CD4-positive, alpha-beta T cell (primary cell): ENCODE measurements around the gene LMOD1. TPM values are rescaled to one million over a fixed set of nuclear protein-coding genes. Genes with fewer than 3 reads are reported as not detected.

ENCODE experiments used
- ATAC-seq: fragments of 200-7000 bp; cut with Tn5 transposase; one replicate; pipeline ENCODE4 v1.10.0; 2022; ENCODE audit warnings: mild to moderate bottlenecking; ENCODE audit not compliant: poor library complexity
- CTCF ChIA-PET: fragments of 350-600 bp; sonication (Branson Sonifier 250); formaldehyde crosslinking; loops from one replicate; lab custom pipeline; 2021; ENCODE audit warnings: antibody characterized with exemption, inconsistent platforms; lab: Charles Lee
- POLR2A ChIA-PET: fragments of 350-600 bp; sonication (Branson Sonifier 250); formaldehyde crosslinking; loops from one replicate; lab custom pipeline; 2021; ENCODE audit warnings: antibody characterized with exemption, inconsistent platforms; lab: Charles Lee
- DNase-seq, 14 experiments: peaks; one replicate each; pipeline ENCODE4 v3.0.0-alpha.2; 2013 to 2020; ENCODE audit warnings: mixed read lengths in 2 of 14
- H3K27ac ChIP-seq, 2 donors: one replicate each; pipeline versions ENCODE4 v1.5.1 to v1.7.0; 2013; ENCODE audit warnings: low read length in 2 of 2, low read depth in 1 of 2, mild to moderate bottlenecking in 1 of 2
- H3K27me3 ChIP-seq, 2 experiments: 1 replicate in 1 of 2; 2 replicates in 1 of 2; pipeline versions ENCODE4 v1.6.1 to v1.7.0; 2013; ENCODE audit warnings: low read length in 2 of 2, control low read depth in 1 of 2, mild to moderate bottlenecking in 1 of 2, moderate library complexity in 1 of 2; ENCODE audit not compliant: insufficient read depth in 2 of 2, control insufficient read depth in 1 of 2
- H3K36me3 ChIP-seq: one replicate; pipeline ENCODE4 v1.6.1; 2013; ENCODE audit warnings: low read length, control low read depth; ENCODE audit not compliant: insufficient read depth
- H3K4me1 ChIP-seq: one replicate; pipeline ENCODE4 v1.6.1; 2013; ENCODE audit warnings: low read length, control low read depth; ENCODE audit not compliant: insufficient read depth
- H3K4me3 ChIP-seq: one replicate; pipeline ENCODE4 v1.5.1; 2013; ENCODE audit warnings: mild to moderate bottlenecking, low read length, moderate library complexity
- H3K9me3 ChIP-seq, 2 experiments: 1 replicate in 1 of 2; 2 replicates in 1 of 2; pipeline versions ENCODE4 v1.6.1 to v1.7.0; 2013; ENCODE audit warnings: low read length in 2 of 2, mild to moderate bottlenecking in 2 of 2, control low read depth in 1 of 2, moderate library complexity in 1 of 2; ENCODE audit not compliant: control insufficient read depth in 1 of 2, insufficient read depth in 1 of 2
- H3K27ac Mint-ChIP-seq: one replicate; pipeline ENCODE4 v1.8.0; 2020; ENCODE audit warnings: mixed read lengths
- H3K27me3 Mint-ChIP-seq: one replicate; pipeline ENCODE4 v1.8.0; 2021; ENCODE audit warnings: mixed read lengths
- H3K36me3 Mint-ChIP-seq: one replicate; pipeline ENCODE4 v1.8.0; 2021; ENCODE audit warnings: low read depth, mixed read lengths
- H3K4me1 Mint-ChIP-seq: one replicate; pipeline ENCODE4 v1.8.0; 2021; ENCODE audit warnings: low read depth, mixed read lengths
- H3K4me3 Mint-ChIP-seq: one replicate; pipeline ENCODE4 v1.8.0; 2020; ENCODE audit warnings: mild to moderate bottlenecking, mixed read lengths
- H3K9me3 Mint-ChIP-seq: one replicate; pipeline ENCODE4 v1.8.0; 2020; ENCODE audit warnings: mixed read lengths
- intact Hi-C, 2 experiments: fragments of 100-400 bp; cut with DNase I in 1 of 2; cut with micrococcal nuclease in 1 of 2; formaldehyde crosslinking; loops; one replicate each; pipeline versions ENCODE4 v1.15.1 to v1.9.0; 2023 to 2025; cut with DNase I, micrococcal nuclease
- total RNA-seq, 174 experiments: library from RNA in 2 of 174; stranded (reverse) in 2 of 174; gene quantifications; one replicate each; pipeline ENCODE4 v1.2.3 and lab custom pipeline; 2021 to 2026
- TF ChIP-seq, protein P1 (sequence below): fragments of 200-600 bp; IDR thresholded peaks from one replicate; pipeline ENCODE4 v1.8.0; 2022; ENCODE audit warnings: antibody characterized with exemption, mild to moderate bottlenecking

Gene LMOD1
- total RNA-seq, 2 experiments from 2014 or later, result not detected

- Mint-ChIP-seq H3K4me1 (no peaks in the 10 kb centered on the region), H3K9me3 (no peaks in the 10 kb centered on the region), H3K36me3 (peaks cover 52% of the 10 kb centered on the region), H3K27ac (no peak overlapping the region), H3K4me3 (no peak overlapping the region), H3K27me3 (no peaks in the 10 kb centered on the region)
- H3K27me3 ChIP-seq, result no peaks in the 10 kb centered on the region
- no peaks in the 10 kb centered on the region for H3K9me3 ChIP-seq
- no peak for ATAC-seq
- H3K4me1 ChIP-seq, result peaks cover 3% of the 10 kb centered on the region
- intact Hi-C loops, result loop anchor here in 1 of 2 experiments (5.0 kb wide), 3 partner anchors 93 to 408 kb away; no protein-coding TSS in a partner anchor
- TF ChIP-seq, protein P1, sequence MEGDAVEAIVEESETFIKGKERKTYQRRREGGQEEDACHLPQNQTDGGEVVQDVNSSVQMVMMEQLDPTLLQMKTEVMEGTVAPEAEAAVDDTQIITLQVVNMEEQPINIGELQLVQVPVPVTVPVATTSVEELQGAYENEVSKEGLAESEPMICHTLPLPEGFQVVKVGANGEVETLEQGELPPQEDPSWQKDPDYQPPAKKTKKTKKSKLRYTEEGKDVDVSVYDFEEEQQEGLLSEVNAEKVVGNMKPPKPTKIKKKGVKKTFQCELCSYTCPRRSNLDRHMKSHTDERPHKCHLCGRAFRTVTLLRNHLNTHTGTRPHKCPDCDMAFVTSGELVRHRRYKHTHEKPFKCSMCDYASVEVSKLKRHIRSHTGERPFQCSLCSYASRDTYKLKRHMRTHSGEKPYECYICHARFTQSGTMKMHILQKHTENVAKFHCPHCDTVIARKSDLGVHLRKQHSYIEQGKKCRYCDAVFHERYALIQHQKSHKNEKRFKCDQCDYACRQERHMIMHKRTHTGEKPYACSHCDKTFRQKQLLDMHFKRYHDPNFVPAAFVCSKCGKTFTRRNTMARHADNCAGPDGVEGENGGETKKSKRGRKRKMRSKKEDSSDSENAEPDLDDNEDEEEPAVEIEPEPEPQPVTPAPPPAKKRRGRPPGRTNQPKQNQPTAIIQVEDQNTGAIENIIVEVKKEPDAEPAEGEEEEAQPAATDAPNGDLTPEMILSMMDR, result no peak
- no peak overlapping the region for H3K4me3 ChIP-seq
- DNase-seq, result no peak
- no peak overlapping the region for H3K27ac ChIP-seq
- POLR2A ChIA-PET, result no interaction called here
- CTCF ChIA-PET, result no interaction called here
- H3K36me3 ChIP-seq, result peaks cover 50% of the 10 kb centered on the region
These were observed 24.2 kb upstream of the LMOD1 start for GRCh38 chr1:201970334-201971159.

DNA sequence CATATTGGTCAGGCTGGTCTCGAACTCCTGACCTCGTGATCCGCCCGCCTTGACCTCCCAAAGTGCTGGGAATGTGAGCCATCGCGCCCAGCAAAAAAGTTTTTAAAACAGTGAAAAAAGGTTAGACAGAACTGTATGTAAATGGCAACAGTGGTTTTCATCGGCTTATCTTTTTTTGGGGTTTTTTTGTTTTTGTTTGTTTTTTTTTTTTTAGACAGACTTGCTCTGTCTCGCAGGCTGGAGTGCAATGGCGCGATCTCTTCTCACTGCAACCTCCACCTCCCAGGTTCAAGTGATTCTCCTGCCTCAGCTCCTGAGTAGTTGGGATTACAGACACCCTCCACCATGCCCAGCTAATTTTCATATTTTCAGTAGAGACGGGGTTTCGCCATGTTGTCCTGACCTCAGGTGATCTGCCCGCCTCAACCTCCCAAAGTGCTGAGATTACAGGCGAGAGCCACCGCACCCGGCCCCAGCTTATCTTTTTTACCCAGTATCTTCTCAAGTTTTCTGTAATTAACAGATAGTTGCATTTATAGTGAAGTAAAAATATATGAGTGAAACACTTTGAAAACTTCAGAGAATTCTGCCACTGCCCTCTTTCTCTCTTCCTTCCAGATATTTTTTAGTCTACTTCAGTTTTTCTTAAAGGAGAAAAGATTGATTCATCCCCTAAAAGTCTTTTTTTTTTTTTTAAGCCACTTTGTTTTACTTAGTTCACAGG is 22.0 kb upstream of the LMOD1 start:
- H3K9me3 ChIP-seq, result no peaks in the 10 kb centered on the region
- DNase-seq, result no peak
- Mint-ChIP-seq H3K27ac (no peak overlapping the region), H3K9me3 (no peaks in the 10 kb centered on the region), H3K4me1 (no peaks in the 10 kb centered on the region), H3K36me3 (peaks cover 69% of the 10 kb centered on the region), H3K4me3 (no peak overlapping the region), H3K27me3 (no peaks in the 10 kb centered on the region)
- no peak overlapping the region for H3K27ac ChIP-seq
- H3K4me1 ChIP-seq, result peaks cover 3% of the 10 kb centered on the region
- POLR2A ChIA-PET, result no interaction called here
- H3K27me3 ChIP-seq, result no peaks in the 10 kb centered on the region
- CTCF ChIA-PET, result interaction anchor here (0.9 to 1.9 kb wide), 2 partner anchors 31 to 72 kb away, joined by 3 to 7 read pairs; no protein-coding TSS in a partner anchor
- no peak overlapping the region for H3K4me3 ChIP-seq
- intact Hi-C loops, result no loop called here
- H3K36me3 ChIP-seq, result peaks cover 64% of the 10 kb centered on the region
- TF ChIP-seq, protein P1, result no peak
- ATAC-seq, result no peak

DNA sequence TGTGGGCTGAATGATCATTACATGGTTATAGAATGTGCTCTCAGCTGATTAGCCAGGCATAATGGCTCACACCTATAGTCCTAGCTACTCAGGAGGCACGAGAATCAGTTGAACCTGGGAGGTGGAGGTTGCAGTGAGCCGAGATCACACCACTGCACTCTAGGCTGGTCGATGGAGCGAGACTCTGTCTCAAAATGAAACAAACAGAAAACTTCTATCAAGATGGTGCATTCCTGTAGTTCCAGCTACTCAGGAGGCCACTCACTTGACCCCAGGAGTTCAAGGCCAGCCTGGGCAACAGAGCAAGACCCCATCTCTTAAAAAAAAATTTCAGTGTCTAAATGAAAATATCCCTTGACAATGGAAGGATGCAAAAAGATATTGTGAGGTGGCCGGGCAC is 19.8 kb upstream of the LMOD1 start:
- no peaks in the 10 kb centered on the region for H3K9me3 ChIP-seq
- intact Hi-C loops, result no loop called here
- DNase-seq (no peak), ATAC-seq (no peak)
- TF ChIP-seq, protein P1, result no peak
- Mint-ChIP-seq H3K36me3 (peaks cover 90% of the 10 kb centered on the region), H3K4me1 (no peaks in the 10 kb centered on the region), H3K27ac (no peak overlapping the region), H3K9me3 (no peaks in the 10 kb centered on the region), H3K27me3 (no peaks in the 10 kb centered on the region), H3K4me3 (no peak overlapping the region)
- no peak overlapping the region for H3K4me3 ChIP-seq
- no peaks in the 10 kb centered on the region for H3K27me3 ChIP-seq
- ChIA-PET CTCF (interaction anchor here (1.0 kb wide), 1 partner anchor 70 kb away, joined by 3 read pairs; no protein-coding TSS in a partner anchor), POLR2A (no interaction called here)
- no peak overlapping the region for H3K27ac ChIP-seq
- H3K36me3 ChIP-seq, result peaks cover 86% of the 10 kb centered on the region
- no peaks in the 10 kb centered on the region for H3K4me1 ChIP-seq
